Cardiac septum (tissue), 1 donor: ENCODE results near the gene RDH12. TPM values are rescaled to one million over a fixed set of nuclear protein-coding genes. Genes with fewer than 3 reads are reported as not detected.
"Not testable (repeated sequence)": the region's sequence is repeated elsewhere in the genome, so short reads cannot be mapped to it uniquely, and the experiment has no call there.

ENCODE experiments used
- DNase-seq: peaks from one replicate; pipeline ENCODE4 v3.0.0-alpha.2; 2020; ENCODE audit warnings: low spot score
- intact Hi-C: fragments of 100-400 bp; cut with DNase I; formaldehyde crosslinking; loops from one replicate; pipeline ENCODE4 v1.14.0; 2022
- long read RNA-seq: library from polyadenylated mRNA; unstranded; transcript quantifications from one replicate; pipeline ENCODE4 v2.0.0, GENCODE V29; 2021
- total RNA-seq: library from RNA; stranded (reverse); fragmentation: NEBNext Ultra II Directional; extraction: Animal tissue kit (Norgen Biotek cat#: 25700); gene quantifications from one replicate; pipeline ENCODE4 v1.2.1, GENCODE V29; 2021
- donor health status: DM: no; HTN: no; CAD: no.

Gene RDH12
- not detected for total RNA-seq
- long read RNA-seq = 0 reads

GRCh38 chr14:67701492-67701891 lies at the start of gene RDH12:
RDH12 (plus strand) TSS chr14:67701886; CDS start chr14:67722643, 20,757 bp downstream.
- not testable (repeated sequence) for DNase-seq
- intact Hi-C loops = loop anchor here (5.0 to 10.0 kb wide), 2 partner anchors 119 to 277 kb away; no protein-coding TSS in a partner anchor

- no peak for DNase-seq
- intact Hi-C loops = no loop called here
These were observed 49.5 kb upstream of the RDH12 start for GRCh38 chr14:67652189-67652588.

GRCh38 chr14:67653651-67654280 lies 47.9 kb upstream of the RDH12 start:
- no peak for DNase-seq
- intact Hi-C loops = no loop called here

- DNase-seq = no peak
- intact Hi-C loops = no loop called here
These were observed 38.1 kb upstream of the RDH12 start for GRCh38 chr14:67663633-67664032.

- DNase-seq = no peak
- intact Hi-C loops = loop anchor here (1.0 kb wide), 1 partner anchor 47 kb away; the partner anchor contains the start of gene ARG2
These were observed 35.8 kb upstream of the RDH12 start for GRCh38 chr14:67665868-67666267.

GRCh38 chr14:67666750-67667449 lies 34.8 kb upstream of the RDH12 start:
- intact Hi-C loops = loop anchor here (1.0 kb wide), 1 partner anchor 48 kb away; the partner anchor contains the start of gene ARG2
- no peak for DNase-seq

GRCh38 chr14:67668559-67668958 lies 33.1 kb upstream of the RDH12 start:
- intact Hi-C loops = no loop called here
- DNase-seq = no peak

GRCh38 chr14:67673451-67673850 lies 28.2 kb upstream of the RDH12 start:
- intact Hi-C loops = no loop called here
- no peak for DNase-seq

- intact Hi-C loops = loop anchor here (1.0 kb wide), 2 partner anchors 21 to 74 kb away; partner anchors contain the start of genes PIGH and RDH11
- DNase-seq = peak; percentile 91
These were observed 27.6 kb upstream of the RDH12 start for GRCh38 chr14:67674139-67674479.

GRCh38 chr14:67674480-67675218 lies 27.0 kb upstream of the RDH12 start, which contains the start of gene VTI1B:
VTI1B (minus strand) TSS chr14:67674632; CDS start chr14:67674489, 143 bp downstream.
- peak; percentile 92 for DNase-seq
- intact Hi-C loops = loop anchor here (1.0 kb wide), 2 partner anchors 21 to 74 kb away; partner anchors contain the start of genes PIGH and RDH11

GRCh38 chr14:67675219-67675582 lies 26.5 kb upstream of the RDH12 start:
- no peak for DNase-seq
- intact Hi-C loops = no loop called here

GRCh38 chr14:67679006-67679405 lies 22.7 kb upstream of the RDH12 start:
- no peak for DNase-seq
- intact Hi-C loops = no loop called here

GRCh38 chr14:67680121-67680602 lies 21.5 kb upstream of the RDH12 start:
- DNase-seq = no peak
- intact Hi-C loops = no loop called here

GRCh38 chr14:67680941-67681340 lies 20.7 kb upstream of the RDH12 start:
- DNase-seq = no peak
- intact Hi-C loops = no loop called here

GRCh38 chr14:67683842-67684241 lies 17.8 kb upstream of the RDH12 start:
- intact Hi-C loops = no loop called here
- no peak for DNase-seq

GRCh38 chr14:67690011-67690410 lies 11.7 kb upstream of the RDH12 start:
- no peak for DNase-seq
- intact Hi-C loops = no loop called here

- intact Hi-C loops = loop anchor here (1.0 kb wide), 1 partner anchor 21 kb away; the partner anchor contains the start of gene VTI1B
- no peak for DNase-seq
These were observed 6.8 kb upstream of the RDH12 start for GRCh38 chr14:67694791-67695393.

GRCh38 chr14:67695394-67695949 lies 6.2 kb upstream of the RDH12 start, which contains the start of gene RDH11:
RDH11 (minus strand) TSS chr14:67695764; CDS start chr14:67695703, 61 bp downstream.
- peak; percentile 93 for DNase-seq
- intact Hi-C loops = loop anchor here (1.0 kb wide), 1 partner anchor 21 kb away; the partner anchor contains the start of gene VTI1B

GRCh38 chr14:67697006-67697405 lies 4.7 kb upstream of the RDH12 start:
- intact Hi-C loops = no loop called here
- DNase-seq = no peak
